Vagina (tissue), 2 donors: ENCODE data around the gene CACNA1D. TPM values are rescaled to one million over a fixed set of nuclear protein-coding genes. Genes with fewer than 3 reads are reported as not detected.

Experiments
- DNase-seq, 2 donors: peaks; one replicate each; pipeline ENCODE4 v3.0.0-alpha.2; 2017; ENCODE audit errors: extremely low spot score in 2 of 2
- H3K27ac ChIP-seq: fragments of 200-600 bp; sonication (generic); one replicate; pipeline ENCODE4 v1.5.1; 2019
- H3K27me3 ChIP-seq: fragments of 200-600 bp; sonication (generic); one replicate; pipeline ENCODE4 v1.5.1; 2019
- H3K36me3 ChIP-seq, 2 donors: fragments of 200-600 bp; sonication (generic); one replicate each; pipeline ENCODE4 v1.5.1; 2017 to 2019
- H3K4me1 ChIP-seq: fragments of 200-600 bp; sonication (generic); one replicate; pipeline ENCODE4 v1.5.1; 2019
- H3K4me3 ChIP-seq, 2 donors: fragments of 200-600 bp; sonication (generic); 1 replicate in 1 of 2; 2 replicates in 1 of 2; pipeline ENCODE4 v1.5.1; 2016 to 2019
- H3K9me3 ChIP-seq: fragments of 200-600 bp; sonication (generic); one replicate; pipeline ENCODE4 v1.5.1; 2019
- POLR2A ChIP-seq, 2 donors: fragments of 450-650 bp; IDR thresholded peaks; one replicate each; pipeline ENCODE4 v1.6.1; 2017; ENCODE audit warnings: antibody characterized with exemption in 2 of 2, mild to moderate bottlenecking in 2 of 2, moderate library complexity in 2 of 2
- POLR2AphosphoS5 ChIP-seq, 2 donors: sonication (generic); formaldehyde crosslinking; IDR thresholded peaks; one replicate each; pipeline ENCODE4 v1.9.0; 2017; ENCODE audit warnings: antibody characterized with exemption in 2 of 2, mild to moderate bottlenecking in 2 of 2, low read depth in 1 of 2; ENCODE audit not compliant: insufficient read depth in 1 of 2
- intact Hi-C: fragments of 100-400 bp; cut with DNase I; formaldehyde crosslinking; loops from one replicate; pipeline ENCODE4 v1.15.1; 2023
- total RNA-seq: library from RNA; depleted of rRNA; stranded (reverse); fragments of >200 nt; gene quantifications from one replicate; pipeline ENCODE4 v1.2.3, GENCODE V29; 2016
- TF ChIP-seq, protein P1 (sequence below), 3 experiments: fragments of 450-650 bp in 2 of 3; fragments of 200-600 bp in 1 of 3; sonication (generic) in 1 of 3; IDR thresholded peaks; one replicate each; pipeline ENCODE4 v1.5.1; 2017 to 2019; ENCODE audit warnings: antibody characterized with exemption in 3 of 3, mild to moderate bottlenecking in 2 of 3, moderate library complexity in 2 of 3

Gene CACNA1D
- total RNA-seq, 1 donor from 2014 or later: 0.74 TPM

DNA sequence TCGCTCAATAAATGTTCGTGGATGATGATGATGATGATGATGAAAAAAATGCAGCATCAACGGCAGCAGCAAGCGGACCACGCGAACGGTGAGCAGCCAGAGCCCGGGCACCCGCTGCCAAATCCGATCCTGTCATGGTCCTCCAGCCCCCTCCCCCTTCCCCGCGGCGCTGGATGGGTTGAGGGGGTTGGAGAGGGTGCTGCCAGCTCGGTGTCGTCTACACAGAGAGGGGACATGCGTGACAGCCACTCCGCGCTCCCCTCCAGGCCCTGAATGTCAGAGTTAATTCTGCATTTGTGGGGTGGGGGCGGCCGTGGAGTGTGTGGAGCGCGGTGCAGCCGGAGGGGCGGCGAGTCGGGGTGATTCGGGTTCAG is 722 bp downstream of the CACNA1D start:
- H3K4me3 ChIP-seq: peak overlapping the region; percentile 28 to 31
- no peaks in the 10 kb centered on the region for H3K27me3 ChIP-seq
- no peak for DNase-seq
- H3K36me3 ChIP-seq: no peaks in the 10 kb centered on the region
- intact Hi-C loops: no loop called here
- H3K9me3 ChIP-seq: no peaks in the 10 kb centered on the region
- H3K27ac ChIP-seq: no peak overlapping the region
- peaks cover 20% of the 10 kb centered on the region for H3K4me1 ChIP-seq
- no peak for TF ChIP-seq POLR2AphosphoS5 (IDR thresholded peaks at IDR 0.05; ENCODE audit: insufficient read depth in 1 of 2, low read depth in 1 of 2)
- TF ChIP-seq, protein P1, sequence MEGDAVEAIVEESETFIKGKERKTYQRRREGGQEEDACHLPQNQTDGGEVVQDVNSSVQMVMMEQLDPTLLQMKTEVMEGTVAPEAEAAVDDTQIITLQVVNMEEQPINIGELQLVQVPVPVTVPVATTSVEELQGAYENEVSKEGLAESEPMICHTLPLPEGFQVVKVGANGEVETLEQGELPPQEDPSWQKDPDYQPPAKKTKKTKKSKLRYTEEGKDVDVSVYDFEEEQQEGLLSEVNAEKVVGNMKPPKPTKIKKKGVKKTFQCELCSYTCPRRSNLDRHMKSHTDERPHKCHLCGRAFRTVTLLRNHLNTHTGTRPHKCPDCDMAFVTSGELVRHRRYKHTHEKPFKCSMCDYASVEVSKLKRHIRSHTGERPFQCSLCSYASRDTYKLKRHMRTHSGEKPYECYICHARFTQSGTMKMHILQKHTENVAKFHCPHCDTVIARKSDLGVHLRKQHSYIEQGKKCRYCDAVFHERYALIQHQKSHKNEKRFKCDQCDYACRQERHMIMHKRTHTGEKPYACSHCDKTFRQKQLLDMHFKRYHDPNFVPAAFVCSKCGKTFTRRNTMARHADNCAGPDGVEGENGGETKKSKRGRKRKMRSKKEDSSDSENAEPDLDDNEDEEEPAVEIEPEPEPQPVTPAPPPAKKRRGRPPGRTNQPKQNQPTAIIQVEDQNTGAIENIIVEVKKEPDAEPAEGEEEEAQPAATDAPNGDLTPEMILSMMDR (IDR thresholded peaks at IDR 0.05): no peak
- TF ChIP-seq POLR2A (IDR thresholded peaks at IDR 0.05): no peak

DNA sequence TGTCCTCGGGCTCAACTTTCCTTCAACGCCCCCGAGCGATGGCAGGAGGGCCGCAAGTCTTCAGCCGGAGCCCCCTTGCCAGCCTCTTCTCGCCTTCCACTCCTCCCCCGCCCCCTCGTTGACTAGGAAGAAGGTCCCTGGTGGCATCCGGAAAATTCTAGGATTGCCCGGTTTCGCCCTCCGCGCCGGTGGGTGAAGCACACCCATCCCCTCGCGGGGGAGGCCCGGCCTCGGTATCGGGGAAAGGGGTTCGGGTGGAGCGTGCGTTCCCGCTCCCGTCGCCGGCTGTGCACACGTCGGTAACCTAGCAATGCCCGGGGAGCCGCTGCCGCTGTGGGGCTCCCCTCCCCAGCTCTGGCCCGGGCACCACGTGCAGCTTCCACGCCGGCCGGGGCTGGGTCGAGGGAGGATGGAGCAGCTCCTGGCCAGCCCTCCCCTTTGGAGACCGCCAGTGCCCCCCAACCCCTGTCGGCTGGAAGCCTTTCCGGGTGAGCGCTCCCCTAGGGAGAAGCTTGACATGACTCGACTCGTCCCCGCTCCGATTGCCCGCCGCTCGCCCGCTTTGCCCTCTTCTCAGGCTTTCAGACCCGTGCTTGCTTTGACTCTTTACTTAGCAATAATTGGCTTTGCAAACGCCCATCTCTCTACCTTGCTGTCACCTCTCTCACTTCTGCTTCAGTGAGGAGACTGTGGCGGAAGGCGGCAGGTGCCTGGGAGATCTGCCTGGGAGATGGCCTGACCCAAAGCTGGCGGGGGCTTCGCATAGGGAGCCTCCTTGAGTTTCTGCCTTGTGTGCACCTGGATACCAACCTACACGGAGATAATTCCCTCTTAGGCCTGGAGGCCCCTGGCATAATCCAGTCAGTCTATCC is 1.3 kb downstream of the CACNA1D start:
- Histone ChIP-seq H3K27me3 (no peaks in the 10 kb centered on the region), H3K36me3 (no peaks in the 10 kb centered on the region), H3K9me3 (no peaks in the 10 kb centered on the region), H3K4me3 (peak overlapping the region; percentile 28 to 31), H3K27ac (no peak overlapping the region), H3K4me1 (peaks cover 20% of the 10 kb centered on the region)
- intact Hi-C loops: no loop called here
- DNase-seq: no peak
- TF ChIP-seq, protein P1 (IDR thresholded peaks at IDR 0.05): no peak
- TF ChIP-seq POLR2AphosphoS5 (IDR thresholded peaks at IDR 0.05; ENCODE audit: insufficient read depth in 1 of 2, low read depth in 1 of 2) (no peak), POLR2A (IDR thresholded peaks at IDR 0.05) (no peak)

DNA sequence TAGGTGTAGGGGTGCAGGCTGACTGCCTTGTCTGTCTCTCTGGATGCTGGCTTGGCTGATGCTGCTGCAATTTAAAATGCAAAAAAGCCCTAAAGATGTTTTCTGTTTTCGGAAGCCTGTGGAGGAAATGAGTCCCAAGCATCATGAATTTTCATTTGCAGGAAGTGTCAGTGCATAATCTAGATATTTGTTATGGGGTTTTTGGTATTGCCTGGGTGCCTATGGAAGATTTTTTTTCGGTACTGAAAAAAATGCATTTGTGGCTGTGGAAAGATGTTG is 1.9 kb downstream of the CACNA1D start:
- no peaks in the 10 kb centered on the region for H3K9me3 ChIP-seq
- DNase-seq: no peak
- no peak for TF ChIP-seq POLR2A (IDR thresholded peaks at IDR 0.05)
- TF ChIP-seq POLR2AphosphoS5 (IDR thresholded peaks at IDR 0.05; ENCODE audit: insufficient read depth in 1 of 2, low read depth in 1 of 2): no peak
- TF ChIP-seq, protein P1 (IDR thresholded peaks at IDR 0.05): no peak
- peaks cover 20% of the 10 kb centered on the region for H3K4me1 ChIP-seq
- no peak overlapping the region for H3K4me3 ChIP-seq
- H3K36me3 ChIP-seq: no peaks in the 10 kb centered on the region
- no peak overlapping the region for H3K27ac ChIP-seq
- no peaks in the 10 kb centered on the region for H3K27me3 ChIP-seq
- intact Hi-C loops: no loop called here

DNA sequence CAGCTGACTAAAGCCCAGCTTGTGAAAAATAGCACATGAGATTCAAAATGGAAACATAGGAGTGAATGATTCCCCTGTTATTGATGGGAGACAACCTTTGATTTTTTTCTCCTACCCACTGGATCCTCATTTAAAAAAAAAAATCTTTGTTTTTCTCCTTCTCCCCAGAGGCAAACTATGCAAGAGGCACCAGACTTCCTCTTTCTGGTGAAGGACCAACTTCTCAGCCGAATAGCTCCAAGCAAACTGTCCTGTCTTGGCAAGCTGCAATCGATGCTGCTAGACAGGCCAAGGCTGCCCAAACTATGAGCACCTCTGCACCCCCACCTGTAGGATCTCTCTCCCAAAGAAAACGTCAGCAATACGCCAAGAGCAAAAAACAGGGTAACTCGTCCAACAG is 2.6 kb downstream of the CACNA1D start:
- no peak overlapping the region for H3K27ac ChIP-seq
- H3K36me3 ChIP-seq: no peaks in the 10 kb centered on the region
- H3K4me3 ChIP-seq: no peak overlapping the region
- DNase-seq: no peak
- intact Hi-C loops: no loop called here
- H3K9me3 ChIP-seq: no peaks in the 10 kb centered on the region
- peaks cover 20% of the 10 kb centered on the region for H3K4me1 ChIP-seq
- H3K27me3 ChIP-seq: no peaks in the 10 kb centered on the region
- no peak for TF ChIP-seq POLR2A (IDR thresholded peaks at IDR 0.05)

DNA sequence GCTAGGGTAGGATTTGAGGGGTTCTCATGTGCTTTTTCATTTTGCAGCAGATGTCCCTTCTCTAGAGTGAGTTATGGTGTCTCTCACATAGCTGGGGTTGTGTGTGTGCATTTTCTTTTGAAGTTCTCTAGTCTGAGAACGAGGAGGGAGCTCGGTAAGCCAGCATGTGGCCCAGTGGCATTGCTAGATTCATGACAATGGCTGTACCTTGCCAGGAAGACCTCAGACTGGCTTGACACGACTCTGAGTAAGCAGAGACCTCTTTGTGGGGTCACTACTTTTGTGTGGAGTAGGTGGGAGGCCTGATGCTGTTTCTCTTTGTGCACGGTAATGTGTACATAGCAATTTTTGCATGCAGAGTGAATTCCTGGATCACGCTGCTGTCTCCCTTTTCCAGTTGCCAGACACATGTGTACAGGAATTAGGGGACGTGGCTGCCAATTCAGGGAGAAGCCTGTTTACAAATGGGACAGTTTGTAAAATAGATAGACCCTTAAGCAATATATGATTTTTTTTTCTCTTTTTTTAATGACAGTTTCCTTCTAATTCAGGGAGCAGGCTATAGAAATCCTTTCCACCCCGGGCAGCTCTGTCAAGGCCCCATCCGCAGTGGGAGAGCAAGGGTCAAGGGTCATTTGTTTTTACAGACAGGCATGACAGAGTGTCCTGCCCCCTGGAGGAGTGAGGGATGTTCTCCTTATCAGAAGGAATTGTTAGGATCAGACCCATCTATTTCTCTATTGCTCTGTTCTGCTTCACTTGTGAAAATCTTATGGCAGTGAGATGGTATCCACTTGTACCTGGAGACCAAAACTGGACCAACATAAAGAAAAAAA is 4.6 kb downstream of the CACNA1D start:
- H3K27me3 ChIP-seq: no peaks in the 10 kb centered on the region
- peaks cover 15% of the 10 kb centered on the region for H3K4me1 ChIP-seq
- no peaks in the 10 kb centered on the region for H3K36me3 ChIP-seq
- no peak for DNase-seq
- no peak overlapping the region for H3K4me3 ChIP-seq
- intact Hi-C loops: no loop called here
- H3K27ac ChIP-seq: no peak overlapping the region
- TF ChIP-seq POLR2AphosphoS5 (IDR thresholded peaks at IDR 0.05; ENCODE audit: insufficient read depth in 1 of 2, low read depth in 1 of 2): no peak
- TF ChIP-seq, protein P1 (IDR thresholded peaks at IDR 0.05): no peak
- TF ChIP-seq POLR2A (IDR thresholded peaks at IDR 0.05): no peak
- no peaks in the 10 kb centered on the region for H3K9me3 ChIP-seq
